Erythroblast (primary cell): Measurements from ENCODE around the gene FOXL1.

Experiments used
- GATA1 ChIP-seq: IDR thresholded peaks from 2 replicates; pipeline ENCODE4 v1.6.1; 2011; ENCODE audit warnings: low read depth, mild to moderate bottlenecking, control low read depth, low read length, moderate library complexity
- POLR2A ChIP-seq: IDR thresholded peaks from 2 replicates; pipeline ENCODE4 v1.6.1; 2011; ENCODE audit warnings: mild to moderate bottlenecking, low read length

GRCh38 chr16:86619239-86619794, 41.0 kb downstream of the FOXL1 start:
- no peak for TF ChIP-seq POLR2A
- TF ChIP-seq GATA1: no peak
